Suprapubic skin (tissue), 4 donors: ENCODE data around the gene EYA2. TPM values are rescaled to one million over a fixed set of nuclear protein-coding genes. Genes with fewer than 3 reads are reported as not detected.

Experiments
- DNase-seq, 2 donors: peaks; one replicate each; pipeline ENCODE4 v3.0.0-alpha.2; 2019; ENCODE audit warnings: low spot score in 2 of 2
- H3K27ac ChIP-seq: fragments of 200-600 bp; sonication (generic); one replicate; pipeline ENCODE4 v1.5.1; 2019
- H3K27me3 ChIP-seq: fragments of 200-600 bp; sonication (generic); one replicate; pipeline ENCODE4 v1.5.1; 2019
- H3K36me3 ChIP-seq: fragments of 200-600 bp; sonication (generic); one replicate; pipeline ENCODE4 v1.5.1; 2019
- H3K4me1 ChIP-seq: fragments of 200-600 bp; sonication (generic); one replicate; pipeline ENCODE4 v1.5.1; 2019
- H3K4me3 ChIP-seq: fragments of 200-600 bp; sonication (generic); one replicate; pipeline ENCODE4 v1.5.1; 2019; ENCODE audit warnings: mild to moderate bottlenecking
- H3K9me3 ChIP-seq: fragments of 200-600 bp; sonication (generic); one replicate; pipeline ENCODE4 v1.5.1; 2019
- CTCF ChIP-seq, 2 donors: fragments of 200-600 bp in 1 of 2; fragments of 450-650 bp in 1 of 2; sonication (generic) in 1 of 2; IDR thresholded peaks; one replicate each; pipeline ENCODE4 v1.5.1; 2016 to 2019; ENCODE audit warnings: antibody characterized with exemption in 2 of 2, mild to moderate bottlenecking in 1 of 2, moderate library complexity in 1 of 2
- EP300 ChIP-seq: sonication (generic); formaldehyde crosslinking; IDR thresholded peaks from one replicate; pipeline ENCODE4 v1.6.1; 2017; ENCODE audit warnings: antibody characterized with exemption
- POLR2A ChIP-seq, 2 donors: fragments of 450-650 bp; IDR thresholded peaks; one replicate each; pipeline ENCODE4 v1.6.1; 2017; ENCODE audit warnings: antibody characterized with exemption in 2 of 2, mild to moderate bottlenecking in 2 of 2, moderate library complexity in 2 of 2
- POLR2AphosphoS5 ChIP-seq, 3 donors: sonication (generic); formaldehyde crosslinking; IDR thresholded peaks; one replicate each; pipeline ENCODE4 v1.6.1; 2017; ENCODE audit warnings: antibody characterized with exemption in 3 of 3
- whole genome bisulfite sequencing: methylation state at CpG from one replicate; pipeline ENCODE4 v1.1.5; 2018; 5-methylcytosine and 5-hydroxymethylcytosine counted together
- total RNA-seq, 4 donors: library from RNA; depleted of rRNA; stranded (reverse); fragments of >200 nt; gene quantifications; one replicate each; pipeline ENCODE4 v1.1.0, GENCODE V29; 2016

Gene EYA2
- total RNA-seq, 4 donors from 2014 or later: 2.3 to 4.0 (median 3.3) TPM

GRCh38 chr20:47016068-47016664, 121.5 kb downstream of the EYA2 start:
- 89% methylated on average over 8 of the region's 8 CpGs for WGBS
- DNase-seq: no peak
- no peak for TF ChIP-seq EP300
- no peak for TF ChIP-seq POLR2A (IDR thresholded peaks at IDR 0.05)
- no peak for TF ChIP-seq CTCF (IDR thresholded peaks at IDR 0.05)
- TF ChIP-seq POLR2AphosphoS5 (IDR thresholded peaks at IDR 0.05): no peak
- Histone ChIP-seq H3K4me3 (no peak overlapping the region), H3K27me3 (no peaks in the 10 kb centered on the region), H3K36me3 (no peaks in the 10 kb centered on the region), H3K4me1 (no peaks in the 10 kb centered on the region), H3K27ac (no peak overlapping the region), H3K9me3 (no peaks in the 10 kb centered on the region)

GRCh38 chr20:47018381-47018780, 123.7 kb downstream of the EYA2 start:
- no peak for DNase-seq
- no peaks in the 10 kb centered on the region for H3K36me3 ChIP-seq
- TF ChIP-seq EP300 (no peak), POLR2A (IDR thresholded peaks at IDR 0.05) (no peak), POLR2AphosphoS5 (IDR thresholded peaks at IDR 0.05) (no peak), CTCF (IDR thresholded peaks at IDR 0.05) (no peak)
- no peaks in the 10 kb centered on the region for H3K4me1 ChIP-seq
- 92% methylated on average over 11 of the region's 11 CpGs for WGBS
- no peaks in the 10 kb centered on the region for H3K9me3 ChIP-seq
- no peak overlapping the region for H3K4me3 ChIP-seq
- no peak overlapping the region for H3K27ac ChIP-seq
- no peaks in the 10 kb centered on the region for H3K27me3 ChIP-seq

- DNase-seq: no peak
Observed at GRCh38 chr20:47019121-47019824, 124.6 kb downstream of the EYA2 start.

GRCh38 chr20:47020231-47020630, 125.6 kb downstream of the EYA2 start:
- H3K36me3 ChIP-seq: no peaks in the 10 kb centered on the region
- no peaks in the 10 kb centered on the region for H3K9me3 ChIP-seq
- H3K4me1 ChIP-seq: peaks cover 7% of the 10 kb centered on the region
- no peak overlapping the region for H3K4me3 ChIP-seq
- no peak for DNase-seq
- TF ChIP-seq POLR2AphosphoS5 (IDR thresholded peaks at IDR 0.05) (no peak), POLR2A (IDR thresholded peaks at IDR 0.05) (no peak), EP300 (no peak)
- 65% methylated on average over 2 of the region's 2 CpGs for WGBS
- H3K27ac ChIP-seq: no peak overlapping the region
- H3K27me3 ChIP-seq: no peaks in the 10 kb centered on the region

More at GRCh38 chr20:47019121-47019824, 124.6 kb downstream of the EYA2 start:
- Histone ChIP-seq H3K27me3 (no peaks in the 10 kb centered on the region), H3K36me3 (no peaks in the 10 kb centered on the region), H3K9me3 (no peaks in the 10 kb centered on the region), H3K4me1 (peaks cover 3% of the 10 kb centered on the region), H3K4me3 (no peak overlapping the region), H3K27ac (no peak overlapping the region)
- no peak for TF ChIP-seq CTCF (IDR thresholded peaks at IDR 0.05)
- TF ChIP-seq POLR2A (IDR thresholded peaks at IDR 0.05): no peak
- TF ChIP-seq POLR2AphosphoS5 (IDR thresholded peaks at IDR 0.05): no peak
- no peak for TF ChIP-seq EP300
- WGBS: 45% methylated on average over 7 of the region's 7 CpGs

- DNase-seq: no peak
- H3K4me3 ChIP-seq: no peak overlapping the region
- no peaks in the 10 kb centered on the region for H3K27me3 ChIP-seq
- TF ChIP-seq EP300: no peak
- TF ChIP-seq POLR2A (IDR thresholded peaks at IDR 0.05): no peak
- no peak for TF ChIP-seq POLR2AphosphoS5 (IDR thresholded peaks at IDR 0.05)
- TF ChIP-seq CTCF (IDR thresholded peaks at IDR 0.05): no peak
- 93% methylated on average over 4 of the region's 4 CpGs for WGBS
- H3K4me1 ChIP-seq: peaks cover 7% of the 10 kb centered on the region
- H3K36me3 ChIP-seq: no peaks in the 10 kb centered on the region
- H3K9me3 ChIP-seq: no peaks in the 10 kb centered on the region
- no peak overlapping the region for H3K27ac ChIP-seq
Observed at GRCh38 chr20:47021850-47022249, 127.2 kb downstream of the EYA2 start.
